PC-9 (cell line): Measurements from ENCODE around the gene PHC2.

ENCODE experiments used
- EZH2 ChIP-seq: fragments of 200-600 bp; sonication (generic); IDR thresholded peaks from 2 replicates; pipeline ENCODE4 v1.8.0; 2017; ENCODE audit warnings: antibody characterized with exemption, low read depth
- TF ChIP-seq, protein P1 (sequence below): fragments of 200-600 bp; sonication (generic); conservative IDR thresholded peaks from 2 replicates; pipeline ENCODE4 v1.6.1; 2017; ENCODE audit warnings: mixed run types, antibody characterized with exemption, mild to moderate bottlenecking, moderate library complexity

DNA sequence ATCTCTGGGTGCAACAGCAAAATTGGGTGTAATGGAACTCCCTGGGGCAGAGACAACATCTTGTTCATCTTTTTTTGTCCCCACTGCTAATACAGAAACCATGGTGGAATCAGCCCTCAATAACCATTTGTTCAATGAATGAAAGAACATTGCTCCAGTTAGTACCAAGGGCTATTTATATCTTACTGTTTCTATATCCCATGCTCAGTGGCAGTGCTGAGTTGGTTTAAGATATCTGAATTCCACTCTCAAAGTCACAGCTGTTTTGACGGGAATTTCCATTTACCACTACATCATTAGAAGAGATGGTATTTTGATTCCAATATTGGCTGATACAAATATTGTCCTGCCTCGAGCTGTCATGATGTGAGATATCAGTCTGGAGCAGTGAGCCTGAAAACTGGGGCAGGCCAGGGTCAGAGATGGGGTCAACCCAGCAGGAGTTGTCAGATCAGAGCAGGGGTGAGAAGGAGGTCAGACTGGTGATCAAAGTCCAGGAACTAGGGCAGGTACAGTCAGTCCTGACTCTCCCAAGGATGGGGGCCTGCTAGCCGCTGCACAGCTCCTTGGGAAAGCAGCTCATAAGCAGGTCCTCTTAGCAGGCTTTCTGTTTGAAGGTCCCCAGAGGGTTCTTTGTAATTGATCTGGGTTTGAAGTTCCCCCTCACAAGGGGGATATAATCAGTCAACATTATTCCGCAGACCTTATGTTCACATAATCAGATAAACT lies 5.8 kb upstream of the PHC2 start:
- TF ChIP-seq, protein P1, sequence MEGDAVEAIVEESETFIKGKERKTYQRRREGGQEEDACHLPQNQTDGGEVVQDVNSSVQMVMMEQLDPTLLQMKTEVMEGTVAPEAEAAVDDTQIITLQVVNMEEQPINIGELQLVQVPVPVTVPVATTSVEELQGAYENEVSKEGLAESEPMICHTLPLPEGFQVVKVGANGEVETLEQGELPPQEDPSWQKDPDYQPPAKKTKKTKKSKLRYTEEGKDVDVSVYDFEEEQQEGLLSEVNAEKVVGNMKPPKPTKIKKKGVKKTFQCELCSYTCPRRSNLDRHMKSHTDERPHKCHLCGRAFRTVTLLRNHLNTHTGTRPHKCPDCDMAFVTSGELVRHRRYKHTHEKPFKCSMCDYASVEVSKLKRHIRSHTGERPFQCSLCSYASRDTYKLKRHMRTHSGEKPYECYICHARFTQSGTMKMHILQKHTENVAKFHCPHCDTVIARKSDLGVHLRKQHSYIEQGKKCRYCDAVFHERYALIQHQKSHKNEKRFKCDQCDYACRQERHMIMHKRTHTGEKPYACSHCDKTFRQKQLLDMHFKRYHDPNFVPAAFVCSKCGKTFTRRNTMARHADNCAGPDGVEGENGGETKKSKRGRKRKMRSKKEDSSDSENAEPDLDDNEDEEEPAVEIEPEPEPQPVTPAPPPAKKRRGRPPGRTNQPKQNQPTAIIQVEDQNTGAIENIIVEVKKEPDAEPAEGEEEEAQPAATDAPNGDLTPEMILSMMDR = no peak
- no peak for TF ChIP-seq EZH2
